SK-N-SH (cell line): Measurements from ENCODE around the gene ALDOA.

Experiments used
- CTCF ChIP-seq: fragments of 200-600 bp; sonication (generic); IDR thresholded peaks from 2 replicates; pipeline ENCODE4 v1.6.1; 2017; ENCODE audit warnings: antibody characterized with exemption, mild to moderate bottlenecking, moderate library complexity
- EP300 ChIP-seq, 2 experiments: IDR thresholded peaks; 2 replicates each; pipeline versions ENCODE4 v1.4.0 to v1.6.1; 2012; ENCODE audit warnings: borderline replicate concordance in 1 of 2, low read depth in 1 of 2, low read length in 1 of 2
- MAX ChIP-seq: IDR thresholded peaks from 2 replicates; pipeline ENCODE4 v1.4.0; 2012; ENCODE audit warnings: low read depth
- POLR2AphosphoS5 ChIP-seq: IDR thresholded peaks from 2 replicates; pipeline ENCODE4 v1.6.1; 2012; ENCODE audit warnings: low read depth, low read length
- REST ChIP-seq: IDR thresholded peaks from 2 replicates; pipeline ENCODE4 v1.6.1; 2012; ENCODE audit warnings: mild to moderate bottlenecking, low read depth, low read length, moderate library complexity

- TF ChIP-seq POLR2AphosphoS5 = no peak
- TF ChIP-seq EP300 (IDR thresholded peaks at IDR 0.05; ENCODE audit: borderline replicate concordance in 1 of 2, low read depth in 1 of 2, low read length in 1 of 2) = no peak
- no peak for TF ChIP-seq MAX
- TF ChIP-seq CTCF = no peak
- no peak for TF ChIP-seq REST
Observed at GRCh38 chr16:30066761-30067583, 1.4 kb downstream of the ALDOA start.
